ENCODE results near the gene KLHDC8A.
"Not testable (repeated sequence)": the region's sequence is repeated elsewhere in the genome, so short reads cannot be mapped to it uniquely, and the experiment has no call there.

DNA sequence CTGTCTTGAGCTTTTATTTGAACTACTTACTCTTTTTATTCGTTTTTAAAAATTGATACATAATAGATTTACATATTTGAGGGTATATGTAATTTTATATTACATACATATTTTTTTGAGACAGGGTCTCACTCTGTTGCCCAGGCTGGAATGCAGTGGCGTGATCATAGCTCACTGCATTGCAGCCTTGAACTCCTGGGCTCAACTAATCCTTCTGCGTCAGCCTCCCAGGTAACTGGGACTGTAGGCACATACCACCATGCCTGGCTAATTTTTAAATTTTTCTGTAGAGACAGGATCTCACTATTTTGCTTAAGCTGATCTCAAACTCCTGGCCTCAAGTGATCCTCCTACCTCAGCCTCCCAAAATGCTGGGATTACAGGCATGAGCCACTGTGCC is 26.3 kb upstream of the KLHDC8A start:
- TF ChIP-seq, protein P1, sequence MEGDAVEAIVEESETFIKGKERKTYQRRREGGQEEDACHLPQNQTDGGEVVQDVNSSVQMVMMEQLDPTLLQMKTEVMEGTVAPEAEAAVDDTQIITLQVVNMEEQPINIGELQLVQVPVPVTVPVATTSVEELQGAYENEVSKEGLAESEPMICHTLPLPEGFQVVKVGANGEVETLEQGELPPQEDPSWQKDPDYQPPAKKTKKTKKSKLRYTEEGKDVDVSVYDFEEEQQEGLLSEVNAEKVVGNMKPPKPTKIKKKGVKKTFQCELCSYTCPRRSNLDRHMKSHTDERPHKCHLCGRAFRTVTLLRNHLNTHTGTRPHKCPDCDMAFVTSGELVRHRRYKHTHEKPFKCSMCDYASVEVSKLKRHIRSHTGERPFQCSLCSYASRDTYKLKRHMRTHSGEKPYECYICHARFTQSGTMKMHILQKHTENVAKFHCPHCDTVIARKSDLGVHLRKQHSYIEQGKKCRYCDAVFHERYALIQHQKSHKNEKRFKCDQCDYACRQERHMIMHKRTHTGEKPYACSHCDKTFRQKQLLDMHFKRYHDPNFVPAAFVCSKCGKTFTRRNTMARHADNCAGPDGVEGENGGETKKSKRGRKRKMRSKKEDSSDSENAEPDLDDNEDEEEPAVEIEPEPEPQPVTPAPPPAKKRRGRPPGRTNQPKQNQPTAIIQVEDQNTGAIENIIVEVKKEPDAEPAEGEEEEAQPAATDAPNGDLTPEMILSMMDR (conservative IDR thresholded peaks at IDR 0.05; ENCODE audit: low read depth, low read length) = not testable (repeated sequence)
- TF ChIP-seq EZH2 (IDR thresholded peaks at IDR 0.05; ENCODE audit: borderline replicate concordance, low read depth, low read length, poor library complexity, severe bottlenecking) = not testable (repeated sequence)
